Smooth muscle cell (in vitro differentiated cells): ENCODE measurements around the gene METTL1. TPM values are rescaled to one million over a fixed set of nuclear protein-coding genes. Genes with fewer than 3 reads are reported as not detected.

ENCODE experiments used
- DNase-seq: peaks from one replicate; lab custom pipeline; 2025; ENCODE audit not compliant: unreplicated experiment; lab: John Stamatoyannopoulos, UW
- H2AFZ ChIP-seq: fragments of 200-600 bp; sonication (generic); 2 replicates; pipeline ENCODE4 v1.6.0; 2016; ENCODE audit warnings: antibody characterized with exemption, low read depth, mild to moderate bottlenecking
- H3F3A ChIP-seq: fragments of 200-600 bp; sonication (generic); 2 replicates; pipeline ENCODE4 v1.6.0; 2017; ENCODE audit warnings: antibody characterized with exemption, low read depth
- H3K27ac ChIP-seq: fragments of 200-600 bp; sonication (generic); 2 replicates; pipeline ENCODE4 v1.5.1; 2016; ENCODE audit warnings: low read depth, mild to moderate bottlenecking
- H3K27me3 ChIP-seq: fragments of 200-600 bp; sonication (generic); 2 replicates; pipeline ENCODE4 v1.6.1; 2016; ENCODE audit warnings: low read depth, mild to moderate bottlenecking
- H3K36me3 ChIP-seq: fragments of 200-600 bp; sonication (generic); 2 replicates; pipeline ENCODE4 v1.5.1; 2016; ENCODE audit warnings: low read depth
- H3K4me1 ChIP-seq: fragments of 200-600 bp; sonication (generic); 2 replicates; pipeline ENCODE4 v1.5.1; 2016; ENCODE audit warnings: low read depth
- H3K4me2 ChIP-seq: fragments of 200-600 bp; sonication (generic); 2 replicates; pipeline ENCODE4 v1.6.0; 2016; ENCODE audit warnings: mild to moderate bottlenecking
- H3K4me3 ChIP-seq: fragments of 200-600 bp; sonication (generic); 2 replicates; pipeline ENCODE4 v1.5.1; 2016; ENCODE audit warnings: mild to moderate bottlenecking
- H3K79me2 ChIP-seq: fragments of 200-600 bp; sonication (generic); 2 replicates; pipeline ENCODE4 v1.6.0; 2016; ENCODE audit warnings: low read depth, mild to moderate bottlenecking
- H3K9ac ChIP-seq: fragments of 200-600 bp; sonication (generic); 2 replicates; pipeline ENCODE4 v1.6.0; 2016; ENCODE audit warnings: low read depth
- H3K9me3 ChIP-seq: fragments of 200-600 bp; sonication (generic); replicated peaks from 2 replicates; pipeline ENCODE4 v1.5.1; 2016; ENCODE audit warnings: low read depth
- H4K20me1 ChIP-seq: fragments of 200-600 bp; sonication (generic); 2 replicates; pipeline ENCODE4 v1.6.0; 2016; ENCODE audit warnings: low read depth
- WGBS: methylation state at CpG from one replicate; pipeline ENCODE4 v1.1.7; 2016; ENCODE audit warnings: low lambda C conversion rate; 5-methylcytosine and 5-hydroxymethylcytosine counted together
- polyA plus RNA-seq: library from polyadenylated mRNA; unstranded; fragments of >200 nt; fragmentation: Nextera tagmentation; extraction: Ambion mirVana; gene quantifications from 2 replicates; pipeline ENCODE4 v1.2.1, GENCODE V29; 2016
- total RNA-seq: library from RNA; depleted of rRNA; stranded (reverse); fragments of >200 nt; gene quantifications from 2 replicates; pipeline ENCODE4 v1.2.3, GENCODE V29; 2014
- TF ChIP-seq, protein P1 (sequence below): fragments of 200-600 bp; sonication (generic); IDR thresholded peaks from 2 replicates; pipeline ENCODE4 v1.5.1; 2017; ENCODE audit warnings: borderline replicate concordance, mild to moderate bottlenecking, antibody characterized with exemption; ENCODE audit not compliant: insufficient read depth, poor library complexity, severe bottlenecking

The METTL1 gene
- total and polyA plus RNA-seq, 2 experiments from 2014 or later = 4.1 to 20.3 TPM

DNA sequence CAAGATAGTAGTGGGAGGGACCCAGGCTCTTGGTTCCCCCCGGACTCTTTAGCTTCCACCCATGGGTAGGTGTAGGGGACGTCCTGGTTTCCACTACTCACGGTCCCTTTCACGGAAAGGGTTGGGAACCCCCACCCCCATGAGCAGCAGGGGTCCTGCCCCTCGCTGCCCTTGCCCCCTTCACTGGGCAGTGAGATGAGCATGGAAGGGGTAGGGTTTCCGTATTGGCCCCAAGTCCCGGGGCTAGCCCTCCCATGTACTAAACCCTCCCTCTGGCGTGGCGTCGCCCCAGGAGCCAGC, 46.1 kb downstream of the METTL1 start:
- 9% methylated on average over 10 of the region's 10 CpGs for WGBS
- no peak for DNase-seq
- Histone ChIP-seq H3K4me3 (peak overlapping the region; percentile 56), H3K27ac (no peak overlapping the region), H3F3A (no peaks in the 10 kb centered on the region), H2AFZ (no peak overlapping the region), H3K4me2 (peak overlapping the region; percentile 93), H3K9me3 (no peaks in the 10 kb centered on the region), H3K36me3 (no peaks in the 10 kb centered on the region), H3K27me3 (peaks cover 62% of the 10 kb centered on the region), H4K20me1 (no peaks in the 10 kb centered on the region), H3K4me1 (peaks cover 3% of the 10 kb centered on the region), H3K9ac (no peak overlapping the region), H3K79me2 (no peaks in the 10 kb centered on the region)
- TF ChIP-seq, protein P1, sequence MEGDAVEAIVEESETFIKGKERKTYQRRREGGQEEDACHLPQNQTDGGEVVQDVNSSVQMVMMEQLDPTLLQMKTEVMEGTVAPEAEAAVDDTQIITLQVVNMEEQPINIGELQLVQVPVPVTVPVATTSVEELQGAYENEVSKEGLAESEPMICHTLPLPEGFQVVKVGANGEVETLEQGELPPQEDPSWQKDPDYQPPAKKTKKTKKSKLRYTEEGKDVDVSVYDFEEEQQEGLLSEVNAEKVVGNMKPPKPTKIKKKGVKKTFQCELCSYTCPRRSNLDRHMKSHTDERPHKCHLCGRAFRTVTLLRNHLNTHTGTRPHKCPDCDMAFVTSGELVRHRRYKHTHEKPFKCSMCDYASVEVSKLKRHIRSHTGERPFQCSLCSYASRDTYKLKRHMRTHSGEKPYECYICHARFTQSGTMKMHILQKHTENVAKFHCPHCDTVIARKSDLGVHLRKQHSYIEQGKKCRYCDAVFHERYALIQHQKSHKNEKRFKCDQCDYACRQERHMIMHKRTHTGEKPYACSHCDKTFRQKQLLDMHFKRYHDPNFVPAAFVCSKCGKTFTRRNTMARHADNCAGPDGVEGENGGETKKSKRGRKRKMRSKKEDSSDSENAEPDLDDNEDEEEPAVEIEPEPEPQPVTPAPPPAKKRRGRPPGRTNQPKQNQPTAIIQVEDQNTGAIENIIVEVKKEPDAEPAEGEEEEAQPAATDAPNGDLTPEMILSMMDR = no peak

DNA sequence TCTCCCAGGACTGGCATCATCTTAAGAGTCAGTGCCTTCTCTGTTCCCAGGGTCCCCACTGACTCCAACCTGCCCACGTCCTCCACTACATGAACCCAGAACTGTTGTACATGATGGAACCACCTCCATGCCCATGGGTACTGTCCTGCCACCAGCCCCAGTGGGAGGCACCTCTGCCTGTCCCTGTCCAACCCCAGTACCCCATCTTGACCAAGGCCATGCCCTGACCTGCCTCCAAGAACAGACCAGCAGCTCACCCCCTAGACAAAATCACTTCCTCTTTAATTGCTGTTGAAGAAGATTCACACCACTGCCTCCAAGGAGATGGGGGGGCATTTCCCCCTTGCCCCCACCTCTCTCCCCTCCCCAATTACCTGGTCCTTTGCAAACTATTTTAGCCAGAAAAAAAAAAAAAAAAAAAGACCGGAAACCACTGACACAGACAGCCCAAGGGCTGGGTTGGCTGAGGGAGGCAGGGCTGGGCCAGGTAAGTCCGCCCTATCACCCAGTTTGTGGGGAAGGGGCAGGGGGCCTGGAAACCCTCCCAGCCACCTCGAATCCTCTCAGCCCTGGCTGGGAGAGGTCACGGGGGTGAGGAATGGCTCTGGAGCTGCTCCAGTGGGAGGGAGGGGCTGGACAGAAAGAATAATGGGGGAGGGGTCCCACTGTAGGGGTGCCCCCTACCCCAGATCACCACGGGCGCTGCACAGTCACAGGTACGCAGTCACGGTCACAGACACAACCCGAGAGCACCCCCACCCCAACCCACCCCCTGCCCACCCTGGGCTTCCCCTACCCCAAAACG, 46.8 kb downstream of the METTL1 start:
- no peaks in the 10 kb centered on the region for H3F3A ChIP-seq
- H3K9me3 ChIP-seq = no peaks in the 10 kb centered on the region
- peaks cover 3% of the 10 kb centered on the region for H3K4me1 ChIP-seq
- TF ChIP-seq, protein P1 = no peak
- no peak overlapping the region for H3K4me2 ChIP-seq
- H2AFZ ChIP-seq = no peak overlapping the region
- WGBS = 68% methylated on average over 7 of the region's 11 CpGs
- no peak overlapping the region for H3K27ac ChIP-seq
- no peaks in the 10 kb centered on the region for H3K79me2 ChIP-seq
- peaks cover 55% of the 10 kb centered on the region for H3K27me3 ChIP-seq
- DNase-seq = no peak
- no peaks in the 10 kb centered on the region for H4K20me1 ChIP-seq
- H3K4me3 ChIP-seq = no peak overlapping the region
- H3K9ac ChIP-seq = no peak overlapping the region
- H3K36me3 ChIP-seq = no peaks in the 10 kb centered on the region

DNA sequence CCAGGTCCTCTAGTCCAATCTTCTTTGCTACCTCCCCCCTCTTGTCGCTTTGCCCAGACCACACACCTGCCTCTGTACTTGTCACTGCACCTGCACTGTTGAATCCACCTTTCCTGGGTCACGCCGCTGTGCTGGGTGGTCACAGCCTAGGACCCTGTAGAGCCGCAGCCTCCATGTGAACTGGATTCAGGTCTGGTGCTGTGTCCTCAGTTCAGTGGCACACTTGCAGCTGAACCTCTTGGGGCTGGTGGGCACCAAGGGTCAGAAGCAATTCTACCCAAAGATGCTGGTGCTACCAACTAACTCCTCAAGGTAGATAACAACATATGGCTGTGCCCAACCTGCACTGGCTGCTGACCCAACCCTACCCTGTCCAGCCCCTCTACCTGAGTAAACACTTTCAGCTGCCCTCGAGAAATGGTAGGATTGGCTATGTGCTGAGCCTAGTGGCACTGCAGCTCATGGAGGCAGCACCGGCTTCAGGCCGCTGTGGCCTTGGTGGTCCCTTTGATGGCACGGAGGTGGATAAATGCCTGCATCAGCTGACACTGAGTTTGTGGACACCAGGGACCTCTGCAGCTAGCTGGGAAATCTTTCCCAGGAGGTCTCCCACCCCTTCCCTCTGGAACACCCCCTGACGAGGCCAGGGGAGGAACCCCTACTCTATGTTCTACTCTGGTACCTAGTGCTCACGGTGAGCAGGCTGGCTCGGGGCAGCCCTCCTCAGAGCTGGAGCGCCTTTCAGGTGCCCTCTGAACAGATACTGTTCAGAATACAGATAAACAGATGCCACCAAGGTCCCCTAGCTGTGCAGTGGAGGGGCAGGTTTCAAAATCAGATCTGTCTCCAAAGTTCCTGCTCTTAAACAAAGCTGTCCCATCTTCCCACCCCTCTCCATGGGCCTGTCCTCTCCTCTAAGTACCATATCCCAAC, 47.6 kb downstream of the METTL1 start:
- Histone ChIP-seq H2AFZ (no peak overlapping the region), H3K4me1 (peaks cover 3% of the 10 kb centered on the region), H3K4me2 (no peak overlapping the region), H3F3A (no peaks in the 10 kb centered on the region), H3K4me3 (no peak overlapping the region), H3K79me2 (no peaks in the 10 kb centered on the region), H3K9me3 (no peaks in the 10 kb centered on the region), H3K27me3 (peaks cover 47% of the 10 kb centered on the region), H3K36me3 (no peaks in the 10 kb centered on the region), H3K27ac (no peak overlapping the region), H3K9ac (no peak overlapping the region), H4K20me1 (no peaks in the 10 kb centered on the region)
- no peak for DNase-seq
- TF ChIP-seq, protein P1 = no peak
- WGBS = 91% methylated on average over 12 of the region's 12 CpGs
